Activated CD4-positive, alpha-beta T cell treated with anti-CD3 and anti-CD28 coated beads, Interleukin-2, Interleukin-6, amounts not matched to agents 100 ng/mL and 50 ng/mL, durations not matched to agents 16 hours and 8 hours (primary cell): Measurements from ENCODE around the gene PIK3R2.
"Not testable (repeated sequence)": the region's sequence is repeated elsewhere in the genome, so short reads cannot be mapped to it uniquely, and the experiment has no call there.

Source experiments
- DNase-seq: peaks from one replicate; pipeline ENCODE4 v3.0.0-alpha.2; 2020

Gene PIK3R2

DNA sequence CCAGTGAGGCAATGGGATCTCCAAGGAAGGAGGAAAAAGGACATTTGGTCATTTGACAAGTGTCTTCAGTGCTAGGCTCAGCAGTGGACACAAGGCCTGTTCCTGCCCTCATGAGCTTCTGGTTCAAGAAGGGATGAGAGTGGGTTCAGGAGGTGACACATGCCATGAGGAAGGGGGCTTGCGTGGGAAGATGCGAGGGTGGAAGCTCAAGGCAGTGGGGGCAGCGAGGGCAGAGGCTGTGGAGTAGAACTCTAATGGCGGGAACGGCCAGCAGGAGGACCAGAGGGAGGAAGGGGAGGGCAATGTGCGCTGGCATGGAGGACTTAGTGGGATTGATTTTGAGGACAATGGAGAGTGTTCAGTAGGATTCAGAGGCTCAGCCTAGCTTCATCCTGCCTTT lies 3.3 kb downstream of the PIK3R2 start:
- DNase-seq, result no peak

DNA sequence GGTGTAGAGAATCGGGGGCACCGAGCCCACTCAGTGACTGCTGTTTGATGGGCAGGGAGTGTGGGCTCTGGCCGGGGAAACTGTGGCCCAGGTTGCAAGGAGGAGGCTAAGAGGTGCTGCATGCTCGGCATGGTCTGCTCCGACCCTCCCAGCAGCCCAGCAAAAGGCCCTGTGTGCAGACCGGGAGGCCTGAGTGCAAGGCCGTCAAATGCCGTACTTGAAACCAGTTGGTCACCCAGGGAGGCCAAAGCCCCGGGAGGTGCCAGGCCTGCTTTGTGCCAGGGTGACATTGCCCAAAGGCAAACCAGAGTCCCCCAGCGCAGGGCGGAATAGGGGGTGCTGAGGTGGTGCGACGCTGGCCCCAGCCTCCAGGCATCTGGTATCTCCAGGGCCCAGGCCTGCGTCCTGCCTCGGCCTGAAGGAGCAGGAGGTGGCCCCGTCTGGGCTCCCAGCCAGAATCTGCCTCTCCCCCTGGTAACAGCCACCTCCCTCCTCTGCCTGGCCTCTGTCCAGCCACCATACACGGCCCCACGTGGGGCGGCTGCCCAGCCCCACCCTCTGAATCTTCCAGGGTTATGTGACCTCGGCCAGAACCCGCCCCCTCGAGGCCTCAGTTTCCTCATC lies 4.0 kb downstream of the PIK3R2 start:
- DNase-seq, result no peak

DNA sequence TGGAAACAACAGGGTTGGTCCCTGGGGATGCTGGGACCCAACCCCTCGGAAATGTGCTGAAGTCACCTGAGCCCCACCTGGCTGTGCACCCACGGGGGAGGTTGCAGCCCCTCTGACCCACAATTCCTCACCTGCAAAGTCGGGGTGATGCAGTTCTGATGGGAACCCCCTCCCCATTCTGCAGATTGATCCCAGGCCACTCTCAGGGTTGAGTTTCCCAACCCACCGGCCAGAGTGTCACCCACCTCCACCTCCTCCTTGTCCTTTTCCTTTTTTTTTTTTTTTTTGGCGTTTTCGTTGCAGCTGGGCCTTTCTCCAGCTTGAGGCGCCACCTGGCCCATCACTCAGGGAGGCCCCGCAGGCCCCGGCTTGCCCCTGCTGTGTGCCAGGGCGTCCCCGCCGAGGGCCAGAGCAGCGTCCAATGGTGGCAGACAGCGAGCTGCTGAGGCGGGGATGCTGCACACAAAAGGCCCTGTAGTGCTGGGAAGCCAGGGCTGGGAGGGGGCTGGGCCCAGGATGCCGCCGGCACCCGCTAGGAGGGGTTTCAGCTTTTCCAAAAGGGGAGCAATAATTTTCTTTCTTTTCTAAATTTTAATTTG lies 4.6 kb downstream of the PIK3R2 start:
- no peak for DNase-seq

DNA sequence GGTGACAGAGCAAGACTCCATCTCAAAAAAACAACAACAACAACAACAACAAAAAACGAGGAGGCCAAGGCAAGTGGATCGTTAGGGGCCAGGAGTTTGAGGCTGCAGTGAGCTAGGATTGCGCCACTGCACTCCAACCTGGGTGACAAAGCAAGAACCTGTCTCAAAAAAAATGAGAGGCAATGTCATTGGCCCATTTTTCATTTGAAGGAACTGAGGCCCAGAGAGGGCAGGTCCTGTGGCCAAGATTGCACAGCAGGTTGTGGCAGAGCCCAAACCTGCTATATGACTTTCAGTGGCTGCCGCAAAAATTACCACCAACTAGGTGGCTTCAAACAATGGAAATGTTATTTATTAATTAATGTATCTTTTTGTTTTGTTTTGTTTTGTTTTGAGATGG lies 5.5 kb downstream of the PIK3R2 start:
- DNase-seq, result no peak

DNA sequence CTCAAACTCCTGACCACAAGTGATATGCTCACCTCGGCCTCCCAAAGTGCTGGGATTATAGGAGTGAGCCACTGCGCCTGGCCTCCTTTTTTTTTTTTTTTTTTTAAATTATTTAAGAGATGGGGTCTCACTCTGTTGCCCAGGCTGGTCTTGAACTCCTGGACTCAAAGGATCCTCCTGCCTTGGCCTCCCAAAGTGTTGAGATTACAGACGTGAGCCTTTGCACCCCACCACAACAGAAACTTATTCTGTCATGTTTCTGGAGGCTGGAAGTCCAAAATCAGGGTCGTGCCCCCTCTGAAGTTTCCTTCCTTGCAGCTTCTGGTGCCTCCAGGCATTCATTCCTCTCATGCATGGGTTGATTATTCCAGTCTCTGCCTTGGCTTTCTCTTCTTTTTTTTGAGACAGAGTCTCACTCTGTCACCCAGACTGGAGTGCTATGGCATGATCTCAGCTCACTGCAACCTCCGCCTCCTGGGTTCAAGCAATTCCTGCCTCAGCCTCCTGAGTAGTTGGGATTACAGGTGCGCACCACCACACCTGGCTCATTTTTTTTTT lies 6.2 kb downstream of the PIK3R2 start:
- DNase-seq, result not testable (repeated sequence)

DNA sequence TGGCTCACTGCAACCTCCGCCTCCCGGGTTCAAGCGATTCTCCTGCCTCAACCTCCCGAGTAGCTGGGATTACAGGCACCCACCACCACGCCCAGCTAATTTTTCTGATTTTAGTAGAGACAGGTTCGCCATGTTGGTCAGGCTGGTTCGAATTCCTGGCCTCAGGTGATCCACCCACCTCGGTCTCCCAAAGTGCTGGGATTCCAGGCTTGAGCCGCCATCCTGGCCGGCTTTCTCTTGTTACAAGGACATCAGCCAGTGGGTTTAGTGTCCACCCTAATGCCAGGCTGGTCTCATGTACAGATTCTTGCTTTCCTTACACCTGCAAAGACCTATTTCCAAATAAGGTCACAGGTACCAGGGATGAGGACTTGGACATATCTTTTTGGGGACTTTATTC lies 6.8 kb downstream of the PIK3R2 start:
- DNase-seq, result no peak

DNA sequence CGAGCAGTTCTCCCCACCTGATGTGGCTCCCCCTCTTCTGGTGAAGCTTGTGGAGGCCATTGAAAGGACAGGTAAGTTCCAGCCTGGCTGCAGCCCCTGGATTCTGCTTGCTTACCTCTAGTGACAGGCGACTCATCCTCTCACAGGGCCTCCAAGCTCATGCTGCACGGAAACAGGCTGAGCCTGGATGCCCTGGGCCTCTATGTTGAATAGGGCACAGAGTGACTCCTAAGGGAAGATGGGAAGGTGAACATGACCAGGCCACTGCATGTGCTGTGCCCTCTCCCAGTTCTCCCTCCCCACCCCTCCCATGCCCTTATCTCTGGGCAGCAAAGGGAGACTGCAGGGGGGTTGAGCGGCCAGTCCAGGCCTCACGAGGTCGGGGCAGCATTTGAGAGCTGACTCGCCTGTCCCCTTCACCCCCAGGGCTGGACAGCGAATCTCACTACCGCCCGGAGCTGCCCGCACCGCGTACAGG lies 7.6 kb downstream of the PIK3R2 start:
- peak; percentile 17 for DNase-seq

DNA sequence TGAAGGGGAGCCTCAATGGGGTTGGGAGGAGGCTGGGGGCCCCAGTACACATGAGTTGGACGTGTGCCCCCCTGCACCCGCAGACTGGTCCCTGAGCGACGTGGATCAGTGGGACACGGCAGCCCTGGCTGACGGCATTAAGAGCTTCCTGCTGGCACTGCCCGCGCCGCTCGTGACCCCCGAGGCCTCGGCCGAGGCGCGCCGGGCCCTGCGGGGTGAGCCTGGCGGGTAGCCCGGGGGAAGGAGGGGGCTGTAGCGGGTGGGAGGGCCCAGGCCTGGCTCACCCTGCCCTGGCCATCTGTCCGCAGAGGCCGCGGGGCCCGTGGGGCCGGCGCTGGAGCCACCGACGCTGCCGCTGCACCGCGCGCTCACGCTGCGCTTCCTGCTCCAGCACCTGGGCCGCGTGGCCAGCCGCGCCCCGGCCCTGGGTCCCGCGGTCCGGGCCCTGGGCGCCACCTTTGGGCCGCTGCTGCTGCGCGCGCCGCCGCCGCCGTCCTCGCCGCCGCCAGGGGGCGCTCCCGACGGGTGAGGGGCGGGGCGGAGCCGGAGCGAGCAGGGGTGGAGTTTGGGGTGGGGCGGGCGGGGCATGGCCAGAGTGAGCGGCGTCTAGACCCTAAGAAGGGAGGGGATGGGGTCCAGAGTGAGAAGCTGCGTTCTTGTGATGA lies 8.1 kb downstream of the PIK3R2 start:
- peak; percentile 91 for DNase-seq

DNA sequence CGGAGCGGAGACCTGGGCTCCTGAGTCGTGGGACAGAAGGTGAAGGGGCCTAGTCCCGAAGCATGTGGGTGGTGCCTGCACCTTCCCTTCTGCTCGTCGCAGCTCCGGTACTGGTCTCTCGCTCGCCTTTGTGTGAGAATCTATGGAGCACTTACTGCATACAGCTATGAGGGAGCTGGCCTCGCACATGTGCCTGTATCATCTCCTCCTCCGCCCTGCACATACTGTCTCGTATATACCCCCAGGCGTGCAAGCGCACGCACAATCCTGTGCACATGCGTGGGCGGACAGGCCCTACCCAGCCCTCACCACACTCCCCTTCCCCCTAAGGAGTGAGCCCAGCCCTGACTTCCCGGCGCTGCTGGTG lies 8.7 kb downstream of the PIK3R2 start:
- no peak for DNase-seq

DNA sequence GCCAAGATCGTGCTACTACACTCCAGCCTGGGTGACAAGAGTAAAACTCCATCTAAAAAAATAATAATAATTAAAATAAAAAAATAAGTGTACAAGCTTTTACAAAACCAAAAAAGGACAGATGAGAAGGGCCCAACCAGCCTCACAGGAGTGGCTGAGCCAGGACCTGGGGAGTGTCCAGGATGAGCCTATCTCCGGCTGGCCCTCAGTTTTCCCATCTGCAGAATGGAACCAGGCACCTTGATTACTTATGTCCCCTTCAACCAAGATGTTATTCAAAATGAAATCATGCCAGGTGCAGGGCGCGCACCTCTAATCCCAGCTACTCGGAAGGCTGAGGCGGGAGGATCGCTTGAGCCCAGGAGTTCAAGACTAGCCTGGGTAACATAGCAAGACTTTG lies 11.1 kb downstream of the PIK3R2 start:
- no peak for DNase-seq

DNA sequence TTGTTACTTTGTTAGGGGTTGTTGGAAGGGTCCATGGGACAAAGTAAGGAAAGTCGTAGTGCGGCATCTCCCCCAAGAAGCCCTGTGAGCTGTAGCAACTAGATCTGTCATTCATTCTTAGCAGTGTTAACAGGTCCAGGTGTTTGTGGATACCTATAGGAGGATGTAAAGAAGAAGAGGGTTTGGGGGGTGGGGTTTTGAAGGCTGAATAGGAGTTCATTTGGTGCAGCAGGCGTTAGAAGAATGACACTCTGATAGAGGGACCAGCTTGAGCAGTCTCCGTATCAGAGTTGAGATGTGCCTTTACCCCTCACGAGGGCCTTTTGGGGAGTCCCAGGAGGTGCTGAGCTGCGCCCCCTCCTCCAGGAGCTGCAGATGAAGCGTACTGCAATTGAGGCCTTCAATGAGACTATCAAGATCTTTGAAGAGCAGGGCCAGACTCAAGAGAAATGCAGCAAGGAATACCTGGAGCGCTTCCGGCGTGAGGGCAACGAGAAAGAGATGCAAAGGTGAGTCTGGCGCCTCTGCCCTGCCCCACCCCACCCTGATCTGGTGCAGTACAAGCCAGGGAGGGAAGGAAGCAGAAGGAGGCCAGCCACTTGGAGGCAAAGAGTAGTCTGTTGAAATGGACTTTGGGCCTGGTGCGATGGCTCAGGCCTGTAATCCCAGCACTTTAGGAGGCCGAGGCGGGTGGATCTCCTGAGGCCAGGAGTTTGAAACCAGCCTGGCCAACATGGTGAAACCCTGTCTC lies 13.0 kb downstream of the PIK3R2 start:
- DNase-seq, result no peak

DNA sequence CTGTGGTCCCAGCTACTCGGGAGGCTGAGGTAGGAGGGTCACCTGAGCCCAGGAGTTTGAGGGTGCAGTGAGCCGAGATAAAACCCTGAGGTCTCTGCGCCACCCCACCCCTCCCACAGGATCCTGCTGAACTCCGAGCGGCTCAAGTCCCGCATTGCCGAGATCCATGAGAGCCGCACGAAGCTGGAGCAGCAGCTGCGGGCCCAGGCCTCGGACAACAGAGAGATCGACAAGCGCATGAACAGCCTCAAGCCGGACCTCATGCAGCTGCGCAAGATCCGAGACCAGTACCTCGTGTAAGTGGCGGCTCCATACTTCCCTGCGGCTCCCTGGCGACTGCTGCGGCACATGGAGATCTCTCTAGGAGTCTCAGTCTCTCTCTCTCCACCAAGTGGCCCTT lies 14.0 kb downstream of the PIK3R2 start:
- no peak for DNase-seq

DNA sequence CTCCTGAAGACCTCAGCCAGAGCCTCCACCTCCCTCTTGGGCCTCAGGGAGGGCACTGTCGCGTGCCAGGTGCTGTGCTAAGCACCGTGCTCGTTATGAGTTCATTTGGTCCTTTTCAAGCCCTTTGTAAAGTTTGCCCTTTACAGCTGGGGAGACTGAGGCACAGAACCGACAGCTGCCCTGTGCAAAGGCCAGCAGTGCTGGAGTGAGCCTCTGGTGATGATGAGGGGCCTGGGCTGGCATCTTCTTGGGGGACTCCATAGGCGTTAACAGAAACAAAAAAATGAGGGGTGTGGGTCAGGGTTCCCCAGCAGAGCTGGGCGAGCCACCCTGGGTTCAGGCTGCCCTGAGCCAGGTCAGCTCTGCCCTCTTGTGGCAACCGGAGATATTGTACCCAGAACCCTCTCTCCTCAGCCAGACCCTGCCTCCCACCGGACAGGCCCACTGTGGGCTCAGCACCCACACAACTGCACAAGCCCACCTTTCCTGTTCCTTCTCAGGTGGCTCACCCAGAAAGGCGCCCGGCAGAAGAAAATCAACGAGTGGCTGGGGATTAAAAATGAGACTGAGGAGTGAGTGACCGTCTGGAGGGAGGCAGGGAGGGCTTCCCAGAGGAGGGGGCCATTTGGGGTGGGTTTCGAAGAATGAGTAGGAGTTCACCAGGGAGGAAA lies 15.1 kb downstream of the PIK3R2 start:
- peak; percentile 76 for DNase-seq

DNA sequence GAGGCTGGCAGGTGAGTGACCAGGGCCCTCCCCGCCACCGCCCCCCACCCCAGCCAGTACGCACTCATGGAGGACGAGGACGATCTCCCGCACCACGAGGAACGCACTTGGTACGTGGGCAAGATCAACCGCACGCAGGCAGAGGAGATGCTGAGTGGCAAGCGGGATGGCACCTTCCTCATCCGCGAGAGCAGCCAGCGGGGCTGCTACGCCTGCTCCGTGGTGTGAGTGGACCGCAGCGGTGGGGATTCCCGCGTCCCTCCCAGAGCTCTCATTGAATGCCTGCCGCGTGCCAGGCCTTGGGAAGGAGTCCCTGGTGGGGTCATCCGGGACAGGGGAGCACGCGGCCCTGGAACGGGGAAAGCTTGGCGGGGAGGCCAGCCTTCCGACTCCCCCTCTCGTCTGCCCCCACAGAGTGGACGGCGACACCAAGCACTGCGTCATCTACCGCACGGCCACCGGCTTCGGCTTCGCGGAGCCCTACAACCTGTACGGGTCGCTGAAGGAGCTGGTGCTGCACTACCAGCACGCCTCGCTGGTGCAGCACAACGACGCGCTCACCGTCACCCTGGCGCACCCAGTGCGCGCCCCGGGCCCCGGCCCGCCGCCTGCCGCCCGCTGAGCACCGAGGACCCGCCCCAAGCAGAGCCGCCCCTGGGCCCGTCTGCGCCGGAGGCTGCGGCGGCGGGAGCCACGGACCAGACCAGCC lies 15.9 kb downstream of the PIK3R2 start:
- no peak for DNase-seq

DNA sequence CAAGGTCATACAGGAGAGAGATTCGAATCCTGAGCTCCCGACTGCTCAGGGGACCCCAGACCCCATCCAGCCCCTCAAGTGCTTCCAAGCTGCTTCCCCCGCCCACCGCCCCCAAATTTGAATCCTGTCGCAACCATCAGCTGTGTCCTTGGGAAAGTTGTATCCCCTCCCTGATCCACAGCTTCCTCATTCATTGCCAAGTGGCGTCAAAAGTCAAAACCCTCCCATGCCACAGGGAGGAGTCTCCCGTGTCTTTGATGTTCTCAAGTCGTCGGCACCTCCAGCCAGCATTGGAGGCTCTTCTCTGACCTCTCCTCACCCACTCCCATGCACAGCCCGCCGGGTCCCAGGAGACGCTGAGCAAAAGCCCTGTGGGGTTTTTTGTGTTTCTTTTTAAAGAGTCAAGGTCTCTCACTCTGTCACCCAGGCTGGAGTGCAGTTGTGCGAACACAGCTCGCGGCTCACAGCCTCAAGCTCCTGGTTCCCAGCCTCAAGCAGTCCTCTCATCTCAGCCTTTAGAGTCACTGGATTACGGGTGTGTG lies 17.8 kb downstream of the PIK3R2 start:
- DNase-seq, result no peak

DNA sequence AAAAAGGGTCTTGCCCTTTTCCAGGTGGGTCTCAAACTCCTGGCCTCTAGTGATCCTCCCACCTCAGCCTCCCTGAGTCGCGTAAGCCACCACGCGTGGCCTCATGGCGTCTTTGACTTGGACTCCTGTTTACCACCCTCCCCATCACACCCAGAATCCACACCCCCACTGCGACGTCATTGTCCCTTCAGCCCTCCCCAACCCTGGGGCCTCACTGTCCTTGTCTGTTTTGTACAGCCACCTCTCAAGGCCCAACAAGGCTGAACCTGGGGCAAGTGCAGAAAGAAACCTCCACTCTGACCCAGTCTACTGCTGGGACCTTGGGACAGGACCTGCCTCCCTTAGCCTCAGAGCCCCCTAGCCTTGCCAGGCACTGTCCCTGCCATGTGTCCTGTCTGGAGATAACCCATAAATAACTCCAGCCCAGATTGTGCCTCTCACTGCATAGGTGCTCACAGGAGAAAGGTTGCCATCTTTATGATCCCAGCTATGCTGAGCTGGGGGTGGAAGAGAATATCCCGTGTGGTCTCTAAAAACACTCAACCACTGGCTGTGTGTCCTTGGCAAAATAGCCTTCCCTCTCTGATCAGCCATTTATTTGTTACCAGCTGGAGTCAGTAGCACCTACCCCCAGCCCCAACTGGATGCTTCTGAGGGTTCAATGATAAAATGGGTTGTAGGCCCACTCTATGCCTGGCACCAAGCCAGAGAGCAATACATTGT lies 18.8 kb downstream of the PIK3R2 start:
- DNase-seq, result no peak

DNA sequence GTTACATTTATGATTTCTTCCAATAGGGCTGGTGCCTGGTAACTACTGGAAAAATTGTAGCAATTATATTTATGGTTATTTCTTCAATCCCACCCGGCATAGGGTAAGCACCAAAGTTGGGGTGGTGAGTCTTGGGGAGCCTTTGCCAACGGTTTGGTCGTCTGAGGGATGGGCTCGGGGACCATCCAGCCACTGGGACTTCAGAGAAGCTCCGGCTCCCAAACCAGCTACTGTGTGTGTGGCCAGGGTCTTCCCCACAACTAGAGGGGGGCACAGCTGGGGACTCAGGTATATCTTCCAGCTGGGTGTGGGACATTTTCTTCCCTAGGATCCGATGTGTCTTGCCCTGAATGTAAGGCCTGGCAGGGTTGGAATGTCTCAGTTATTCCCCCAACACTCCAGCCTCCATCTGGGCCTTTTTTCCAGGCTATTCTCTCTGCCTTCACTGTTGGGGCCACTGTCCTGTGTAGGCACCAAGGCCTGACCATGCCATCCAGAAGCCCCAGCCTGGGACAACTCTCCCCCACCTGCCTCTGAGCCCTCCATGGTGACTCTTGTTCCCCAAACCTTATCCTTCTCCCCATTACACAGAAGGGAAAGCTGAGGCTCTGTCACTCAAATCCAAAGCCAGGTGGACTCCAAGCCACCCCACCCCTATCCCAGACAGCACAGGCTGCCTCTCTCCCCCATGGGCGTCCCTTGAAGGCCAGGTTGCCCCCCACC lies 19.5 kb downstream of the PIK3R2 start:
- DNase-seq, result no peak

DNA sequence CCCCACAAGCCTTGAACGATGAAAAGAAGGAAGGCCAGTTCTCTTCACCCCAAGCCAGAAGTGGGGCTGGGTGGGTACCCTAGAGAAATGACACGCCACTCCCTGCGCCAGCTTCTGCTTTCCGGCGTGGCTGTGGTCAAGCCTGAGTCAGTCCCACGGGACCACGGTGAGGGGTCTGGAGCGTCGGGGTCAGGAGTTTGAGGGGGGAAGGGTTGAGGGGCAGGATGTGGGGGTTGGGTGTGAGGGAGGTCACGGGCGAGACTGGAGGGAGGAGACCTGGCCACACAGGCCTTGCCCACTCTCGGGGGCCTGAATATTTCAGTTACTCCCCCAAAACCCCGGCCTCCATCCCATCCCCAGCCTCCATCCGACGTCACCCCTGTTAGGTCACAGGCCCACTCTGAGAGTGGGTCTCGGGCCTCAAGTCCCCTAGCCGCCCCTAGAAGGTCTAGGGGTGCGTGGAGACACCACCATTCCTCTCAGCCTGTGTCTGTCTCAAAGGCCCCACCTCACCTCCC lies 20.1 kb downstream of the PIK3R2 start:
- DNase-seq, result no peak

DNA sequence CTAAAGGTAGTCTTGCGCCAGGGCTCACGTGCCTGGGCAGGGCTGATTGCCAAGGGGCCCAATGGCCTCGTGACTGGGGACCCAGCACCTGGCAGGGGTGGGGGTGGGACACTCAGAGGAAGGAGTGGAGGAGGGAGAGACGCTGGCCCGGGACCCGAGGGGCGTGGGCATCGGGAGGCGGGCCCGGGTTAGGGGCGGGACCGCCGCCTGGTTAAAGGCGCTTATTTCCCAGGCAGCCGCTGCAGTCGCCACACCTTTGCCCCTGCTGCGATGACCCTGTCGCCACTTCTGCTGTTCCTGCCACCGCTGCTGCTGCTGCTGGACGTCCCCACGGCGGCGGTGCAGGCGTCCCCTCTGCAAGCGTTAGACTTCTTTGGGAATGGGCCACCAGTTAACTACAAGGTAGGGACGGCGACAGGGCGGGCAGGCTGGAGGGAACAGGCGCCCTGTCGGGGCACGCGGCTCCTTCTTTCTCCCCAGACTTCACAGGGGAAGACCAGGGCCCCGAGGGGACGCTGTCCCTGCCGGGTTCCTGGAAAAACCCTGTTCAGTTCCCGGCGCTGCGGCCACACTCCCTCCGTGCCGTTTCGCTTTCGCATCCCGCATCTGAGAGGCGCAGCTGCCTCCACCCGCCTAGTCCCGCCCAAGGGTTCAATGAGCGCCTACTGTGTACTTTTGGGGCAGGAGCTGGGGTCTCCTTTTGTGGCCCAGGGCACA lies 20.8 kb downstream of the PIK3R2 start, which contains the start of gene IFI30:
IFI30 (plus strand) TSS at position 242 of the 717 bp plus-strand sequence; CDS start at position 271, 29 bp downstream.
- peak; percentile 80 for DNase-seq
